HepG2 (cell line): ENCODE results near the gene HTRA2. TPM values are rescaled to one million over a fixed set of nuclear protein-coding genes. Genes with fewer than 3 reads are reported as not detected.

Experiments
- GABPB1 ChIP-seq: IDR thresholded peaks from 2 replicates; pipeline ENCODE4 v1.6.1; 2016; ENCODE audit warnings: mild to moderate bottlenecking, missing genetic modification reagents, moderate library complexity, missing compliant biosample characterization
- HOXA7 ChIP-seq: sonication (generic); formaldehyde crosslinking; IDR thresholded peaks from 2 replicates; pipeline ENCODE4 v1.8.1; 2022; ENCODE audit warnings: mild to moderate bottlenecking, missing genetic modification reagents, moderate library complexity
- KIAA2018 ChIP-seq: sonication (generic); formaldehyde crosslinking; IDR thresholded peaks from 2 replicates; pipeline ENCODE4 v1.5.0; 2020; ENCODE audit warnings: mild to moderate bottlenecking, missing genetic modification reagents, borderline replicate concordance
- KLF11 ChIP-seq: IDR thresholded peaks from 2 replicates; pipeline ENCODE4 v1.6.1; 2016; ENCODE audit warnings: missing compliant biosample characterization
- NFKBIZ ChIP-seq: IDR thresholded peaks from 2 replicates; pipeline ENCODE4 v1.6.1; 2018; ENCODE audit warnings: missing genetic modification reagents, missing compliant biosample characterization
- TBX3 ChIP-seq: fragments of 450-650 bp; IDR thresholded peaks from 2 replicates; pipeline ENCODE4 v1.6.1; 2017; ENCODE audit warnings: antibody characterized with exemption, mild to moderate bottlenecking, inconsistent platforms, borderline replicate concordance
- ZBTB37 ChIP-seq: sonication (generic); formaldehyde crosslinking; IDR thresholded peaks from 2 replicates; pipeline ENCODE4 v1.4.0; 2020; ENCODE audit warnings: mild to moderate bottlenecking, missing genetic modification reagents
- ZNF558 ChIP-seq: sonication (generic); formaldehyde crosslinking; IDR thresholded peaks from 2 replicates; pipeline ENCODE4 v1.9.0; 2022; ENCODE audit warnings: mild to moderate bottlenecking, missing genetic modification reagents, borderline replicate concordance
- ZNF660 ChIP-seq: sonication (generic); formaldehyde crosslinking; IDR thresholded peaks from 2 replicates; pipeline ENCODE4 v1.5.1; 2020; ENCODE audit warnings: mild to moderate bottlenecking, low read depth, missing genetic modification reagents, borderline replicate concordance
- ZSCAN22 ChIP-seq: sonication (generic); formaldehyde crosslinking; IDR thresholded peaks from 2 replicates; pipeline ENCODE4 v1.4.0; 2020; ENCODE audit warnings: mild to moderate bottlenecking, missing genetic modification reagents
- polyA plus RNA-seq, 8 experiments: library from polyadenylated mRNA; depleted of rRNA in 3 of 8; stranded (reverse) in 7 of 8; unstranded in 1 of 8; fragments of >200 nt; fragmentation: Illumina TruSeq in 4 of 8; extraction: Trizol in 4 of 8; gene quantifications; 2 replicates each; pipeline versions ENCODE4 v1.2.1 to v1.2.3, GENCODE V29; 2011 to 2016; ENCODE audit warnings: low read depth in 4 of 8, missing spikeins in 1 of 8, mixed read lengths in 1 of 8; ENCODE audit not compliant: insufficient read depth in 1 of 8
- total RNA-seq, 5 experiments: library from RNA; depleted of rRNA; stranded (reverse); fragments of >200 nt; fragmentation: Illumina TruSeq; extraction: Trizol; gene quantifications; 2 replicates each; pipeline ENCODE4 v1.2.3, GENCODE V29; 2016; ENCODE audit warnings: low read depth in 1 of 5
- TF ChIP-seq, protein P1 (sequence below): sonication (generic); formaldehyde crosslinking; IDR thresholded peaks from 2 replicates; pipeline ENCODE4 v1.8.0; 2022; ENCODE audit warnings: mild to moderate bottlenecking, missing genetic modification reagents, borderline replicate concordance
- TF ChIP-seq, protein P2 (sequence below): sonication (generic); formaldehyde crosslinking; IDR thresholded peaks from 2 replicates; pipeline ENCODE4 v1.4.0; 2020; ENCODE audit warnings: mild to moderate bottlenecking, low read depth, missing genetic modification reagents

HTRA2 gene
- total and polyA plus RNA-seq, 2 of the 13 experiments (the other 11 are each of a cell fraction or from before 2014, with no cell fraction given) = 47.7 to 50.3 TPM

GRCh38 chr2:74482801-74483674 lies 46.7 kb upstream of the HTRA2 start, which contains the start of the genes CCDC142 and TTC31 (continued):
- TF ChIP-seq KIAA2018 (no peak; the same call in 1 of the 2 replicates), HOXA7 (CRISPR knock-in tag) (peak; percentile 69; the same call in 1 of the 2 replicates), ZBTB37 (CRISPR knock-in tag) (0 out of 2 replicates have a peak, but pooled peaks have one; percentile 5), GABPB1 (peak; percentile 98), NFKBIZ (peak; percentile 29), ZNF558 (CRISPR knock-in tag) (peak; percentile 28; the same call in 1 of the 2 replicates), TBX3 (no peak), ZNF660 (CRISPR knock-in tag) (0 out of 2 replicates have a peak, but pooled peaks have one; percentile 44), KLF11 (CRISPR knock-in tag) (peak; percentile 25), ZSCAN22 (CRISPR knock-in tag) (0 out of 2 replicates have a peak, but pooled peaks have one; percentile 8)
- TF ChIP-seq, protein P1, sequence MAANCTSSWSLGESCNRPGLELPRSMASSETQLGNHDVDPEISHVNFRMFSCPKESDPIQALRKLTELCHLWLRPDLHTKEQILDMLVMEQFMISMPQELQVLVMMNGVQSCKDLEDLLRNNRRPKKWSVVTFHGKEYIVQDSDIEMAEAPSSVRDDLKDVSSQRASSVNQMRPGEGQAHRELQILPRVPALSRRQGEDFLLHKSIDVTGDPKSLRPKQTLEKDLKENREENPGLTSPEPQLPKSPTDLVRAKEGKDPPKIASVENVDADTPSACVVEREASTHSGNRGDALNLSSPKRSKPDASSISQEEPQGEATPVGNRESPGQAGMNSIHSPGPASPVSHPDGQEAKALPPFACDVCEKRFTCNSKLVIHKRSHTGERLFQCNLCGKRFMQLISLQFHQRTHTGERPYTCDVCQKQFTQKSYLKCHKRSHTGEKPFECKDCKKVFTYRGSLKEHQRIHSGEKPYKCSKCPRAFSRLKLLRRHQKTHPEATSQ (CRISPR knock-in tag) = peak; percentile 61
- TF ChIP-seq, protein P2, sequence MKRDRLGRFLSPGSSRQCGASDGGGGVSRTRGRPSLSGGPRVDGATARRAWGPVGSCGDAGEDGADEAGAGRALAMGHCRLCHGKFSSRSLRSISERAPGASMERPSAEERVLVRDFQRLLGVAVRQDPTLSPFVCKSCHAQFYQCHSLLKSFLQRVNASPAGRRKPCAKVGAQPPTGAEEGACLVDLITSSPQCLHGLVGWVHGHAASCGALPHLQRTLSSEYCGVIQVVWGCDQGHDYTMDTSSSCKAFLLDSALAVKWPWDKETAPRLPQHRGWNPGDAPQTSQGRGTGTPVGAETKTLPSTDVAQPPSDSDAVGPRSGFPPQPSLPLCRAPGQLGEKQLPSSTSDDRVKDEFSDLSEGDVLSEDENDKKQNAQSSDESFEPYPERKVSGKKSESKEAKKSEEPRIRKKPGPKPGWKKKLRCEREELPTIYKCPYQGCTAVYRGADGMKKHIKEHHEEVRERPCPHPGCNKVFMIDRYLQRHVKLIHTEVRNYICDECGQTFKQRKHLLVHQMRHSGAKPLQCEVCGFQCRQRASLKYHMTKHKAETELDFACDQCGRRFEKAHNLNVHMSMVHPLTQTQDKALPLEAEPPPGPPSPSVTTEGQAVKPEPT (CRISPR knock-in tag) = peak; percentile 57; the same call in 1 of the 2 replicates
